Right atrium auricular region (tissue), 2 donors: ENCODE data around the gene PEPD. TPM values are rescaled to one million over a fixed set of nuclear protein-coding genes. Genes with fewer than 3 reads are reported as not detected.

ENCODE experiments used
- DNase-seq: peaks from one replicate; pipeline ENCODE4 v3.0.0-alpha.2; 2019; ENCODE audit warnings: low spot score
- H3K27ac ChIP-seq, 2 donors: fragments of 200-600 bp; sonication (generic); 1 replicate in 1 of 2; 2 replicates in 1 of 2; pipeline ENCODE4 v1.5.1; 2016 to 2019
- H3K27me3 ChIP-seq, 2 donors: fragments of 200-600 bp; sonication (generic); one replicate each; pipeline versions ENCODE4 v1.5.1 to v1.6.0; 2017 to 2019
- H3K36me3 ChIP-seq: fragments of 200-600 bp; sonication (generic); one replicate; pipeline ENCODE4 v1.5.1; 2016
- H3K4me1 ChIP-seq, 2 donors: fragments of 200-600 bp; sonication (generic); one replicate each; pipeline versions ENCODE4 v1.5.1 to v1.6.0; 2017 to 2019
- H3K4me3 ChIP-seq, 2 donors: fragments of 200-600 bp; sonication (generic); 1 replicate in 1 of 2; 2 replicates in 1 of 2; pipeline ENCODE4 v1.5.1; 2017 to 2019; ENCODE audit warnings: mild to moderate bottlenecking in 1 of 2, moderate library complexity in 1 of 2
- H3K9me3 ChIP-seq, 2 donors: fragments of 200-600 bp; sonication (generic); one replicate each; pipeline ENCODE4 v1.5.1; 2019
- total RNA-seq, 2 donors: library from RNA; depleted of rRNA; stranded (reverse); fragments of >200 nt; gene quantifications; one replicate each; pipeline ENCODE4 v1.1.0, GENCODE V29; 2016
- TF ChIP-seq, protein P1 (sequence below), 2 donors: fragments of 200-600 bp; sonication (generic); IDR thresholded peaks; one replicate each; pipeline ENCODE4 v1.5.1; 2019; ENCODE audit warnings: antibody characterized with exemption in 2 of 2

The PEPD gene
- total RNA-seq, 2 donors from 2014 or later = 27.1 to 38.9 TPM

DNA sequence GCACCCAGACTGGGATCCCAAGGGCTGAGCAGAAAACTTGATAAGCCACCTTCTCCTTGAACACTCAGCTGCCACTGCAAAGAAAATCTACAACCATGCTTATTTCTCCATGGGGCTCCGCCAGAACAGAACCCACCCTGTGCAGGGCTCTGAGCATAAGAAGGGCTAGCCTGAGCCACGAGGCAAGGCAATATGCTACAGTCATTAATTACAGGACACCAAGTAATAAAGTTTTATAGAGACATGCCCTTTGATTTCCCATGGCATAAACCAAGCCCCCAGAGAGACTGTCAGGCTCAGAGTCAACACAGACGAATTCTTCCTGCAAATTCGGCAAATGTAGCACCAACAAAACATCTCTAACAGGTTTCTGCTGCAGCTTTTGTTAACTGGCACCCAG, 5.7 kb downstream of the PEPD start:
- H3K9me3 ChIP-seq = no peaks in the 10 kb centered on the region
- no peak overlapping the region for H3K4me3 ChIP-seq
- peaks cover 0 to 8% of the 10 kb centered on the region in 2 donors for H3K4me1 ChIP-seq
- TF ChIP-seq, protein P1, sequence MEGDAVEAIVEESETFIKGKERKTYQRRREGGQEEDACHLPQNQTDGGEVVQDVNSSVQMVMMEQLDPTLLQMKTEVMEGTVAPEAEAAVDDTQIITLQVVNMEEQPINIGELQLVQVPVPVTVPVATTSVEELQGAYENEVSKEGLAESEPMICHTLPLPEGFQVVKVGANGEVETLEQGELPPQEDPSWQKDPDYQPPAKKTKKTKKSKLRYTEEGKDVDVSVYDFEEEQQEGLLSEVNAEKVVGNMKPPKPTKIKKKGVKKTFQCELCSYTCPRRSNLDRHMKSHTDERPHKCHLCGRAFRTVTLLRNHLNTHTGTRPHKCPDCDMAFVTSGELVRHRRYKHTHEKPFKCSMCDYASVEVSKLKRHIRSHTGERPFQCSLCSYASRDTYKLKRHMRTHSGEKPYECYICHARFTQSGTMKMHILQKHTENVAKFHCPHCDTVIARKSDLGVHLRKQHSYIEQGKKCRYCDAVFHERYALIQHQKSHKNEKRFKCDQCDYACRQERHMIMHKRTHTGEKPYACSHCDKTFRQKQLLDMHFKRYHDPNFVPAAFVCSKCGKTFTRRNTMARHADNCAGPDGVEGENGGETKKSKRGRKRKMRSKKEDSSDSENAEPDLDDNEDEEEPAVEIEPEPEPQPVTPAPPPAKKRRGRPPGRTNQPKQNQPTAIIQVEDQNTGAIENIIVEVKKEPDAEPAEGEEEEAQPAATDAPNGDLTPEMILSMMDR (IDR thresholded peaks at IDR 0.05) = no peak
- no peak overlapping the region for H3K27ac ChIP-seq
- H3K27me3 ChIP-seq = no peaks in the 10 kb centered on the region
- peaks cover 7% of the 10 kb centered on the region for H3K36me3 ChIP-seq
- no peak for DNase-seq

DNA sequence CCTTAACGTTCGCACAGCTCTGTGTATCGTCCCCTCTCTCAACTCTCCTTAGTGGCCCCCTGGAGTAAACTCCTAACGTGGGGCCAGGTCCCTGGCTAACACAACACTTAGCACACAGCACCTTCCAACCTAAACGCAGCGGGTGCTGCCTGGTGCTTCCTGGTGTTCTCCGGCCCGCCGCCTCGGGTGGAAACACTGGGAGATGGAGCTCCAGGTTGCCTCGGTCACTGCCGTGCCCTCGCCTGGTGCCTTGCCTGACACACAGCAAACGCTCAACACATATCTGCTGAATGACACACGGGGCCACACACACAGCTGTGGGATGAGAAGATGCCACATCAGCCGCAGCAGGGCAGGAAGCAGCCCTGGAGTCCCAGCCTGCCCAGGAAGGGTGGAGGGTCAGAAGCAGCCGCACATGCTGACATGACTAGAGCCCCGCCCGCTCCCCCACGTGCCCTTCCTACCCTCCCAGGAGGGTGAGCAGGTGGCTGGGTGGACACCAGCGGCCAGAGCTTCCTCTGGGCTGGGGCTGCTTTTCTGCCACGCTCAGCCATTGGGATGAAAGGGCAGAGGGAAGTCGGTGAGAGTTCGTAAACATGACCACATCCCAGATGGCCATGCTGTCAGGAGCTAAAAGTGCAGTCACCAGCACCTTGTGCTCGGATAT, 6.6 kb downstream of the PEPD start:
- Histone ChIP-seq H3K4me3 (no peak overlapping the region), H3K4me1 (no peaks in the 10 kb centered on the region), H3K9me3 (no peaks in the 10 kb centered on the region), H3K27me3 (no peaks in the 10 kb centered on the region), H3K27ac (no peak overlapping the region), H3K36me3 (peaks cover 7% of the 10 kb centered on the region)
- DNase-seq = no peak
- TF ChIP-seq, protein P1 (IDR thresholded peaks at IDR 0.05) = no peak

DNA sequence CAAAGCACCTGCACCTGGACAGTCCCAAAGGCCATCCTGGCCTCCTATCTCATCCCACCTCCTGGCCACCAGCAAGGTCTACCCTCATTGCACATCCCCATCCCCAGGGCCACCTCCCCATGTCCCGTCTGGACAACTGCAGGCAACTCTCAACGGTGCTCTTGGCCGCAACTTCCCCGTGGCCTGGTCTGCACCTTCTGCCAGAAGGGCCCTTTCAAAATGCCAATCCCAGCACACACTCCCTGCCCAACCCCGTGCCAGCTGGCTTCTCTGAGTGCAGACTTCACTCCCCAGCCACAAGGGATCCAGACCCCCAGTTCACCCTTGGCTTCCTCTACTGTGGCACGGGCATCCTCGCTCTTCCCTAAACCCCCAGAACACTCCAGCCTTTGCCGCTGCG, 8.2 kb downstream of the PEPD start:
- H3K4me3 ChIP-seq = no peak overlapping the region
- no peak for DNase-seq
- H3K36me3 ChIP-seq = peaks cover 7% of the 10 kb centered on the region
- H3K4me1 ChIP-seq = no peaks in the 10 kb centered on the region
- H3K27me3 ChIP-seq = no peaks in the 10 kb centered on the region
- no peak overlapping the region for H3K27ac ChIP-seq
- H3K9me3 ChIP-seq = no peaks in the 10 kb centered on the region
- TF ChIP-seq, protein P1 (IDR thresholded peaks at IDR 0.05) = no peak

DNA sequence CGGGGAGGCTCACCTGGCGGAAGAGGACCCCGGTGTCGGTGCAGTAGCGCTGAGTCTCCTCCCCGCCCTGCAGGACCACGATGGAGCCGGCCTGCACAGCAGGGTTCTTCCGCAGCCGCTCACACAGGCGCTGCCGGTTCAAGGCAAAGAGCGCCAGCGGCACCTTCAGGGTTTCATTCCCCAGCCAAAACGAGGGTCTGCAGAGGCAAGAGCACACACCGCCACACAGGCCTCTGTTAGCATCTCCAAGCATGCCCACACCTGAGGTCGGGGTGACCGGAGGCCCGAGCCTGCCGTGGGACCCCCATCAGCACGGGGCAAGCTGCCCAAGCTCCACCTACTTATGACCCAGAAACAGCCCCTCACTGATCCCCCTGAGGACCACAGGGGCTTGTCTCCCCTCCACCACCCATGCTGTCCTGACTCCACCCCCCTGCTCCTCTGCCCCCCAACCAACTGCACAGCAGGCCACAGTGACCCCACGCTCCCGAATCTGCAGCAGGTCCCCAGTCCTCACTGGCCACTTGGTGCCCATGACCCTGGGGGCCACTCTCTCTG, 8.9 kb downstream of the PEPD start:
- DNase-seq = no peak
- TF ChIP-seq, protein P1 (IDR thresholded peaks at IDR 0.05) = no peak
- Histone ChIP-seq H3K27ac (no peak overlapping the region), H3K4me1 (peaks cover 0 to 4% of the 10 kb centered on the region in 2 donors), H3K4me3 (no peak overlapping the region), H3K36me3 (peaks cover 7% of the 10 kb centered on the region), H3K9me3 (no peaks in the 10 kb centered on the region), H3K27me3 (no peaks in the 10 kb centered on the region)

DNA sequence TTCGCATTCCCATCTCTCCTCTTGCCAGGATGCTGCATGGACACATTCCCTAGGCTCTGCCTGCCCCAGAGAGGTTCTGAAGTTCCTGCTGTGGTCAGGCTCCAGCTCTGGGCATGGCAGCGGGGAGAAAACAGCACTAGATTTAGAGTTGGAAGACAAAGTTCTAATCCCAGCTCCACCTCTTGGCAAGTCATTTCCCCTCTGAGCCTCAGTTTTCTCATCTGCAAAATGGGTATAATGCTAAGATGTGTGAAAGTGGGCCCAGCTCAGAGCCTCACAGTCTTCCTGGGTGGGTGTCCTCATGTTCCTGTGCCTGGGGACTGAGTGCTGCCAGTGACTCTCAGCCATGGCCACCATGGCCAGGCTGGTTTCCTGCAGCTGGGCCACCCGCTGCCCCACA, 9.6 kb downstream of the PEPD start:
- peaks cover 7% of the 10 kb centered on the region for H3K36me3 ChIP-seq
- no peaks in the 10 kb centered on the region for H3K27me3 ChIP-seq
- H3K4me1 ChIP-seq = peaks cover 0 to 5% of the 10 kb centered on the region in 2 donors
- H3K27ac ChIP-seq = no peak overlapping the region
- TF ChIP-seq, protein P1 (IDR thresholded peaks at IDR 0.05) = no peak
- DNase-seq = no peak
- no peak overlapping the region for H3K4me3 ChIP-seq
- no peaks in the 10 kb centered on the region for H3K9me3 ChIP-seq

DNA sequence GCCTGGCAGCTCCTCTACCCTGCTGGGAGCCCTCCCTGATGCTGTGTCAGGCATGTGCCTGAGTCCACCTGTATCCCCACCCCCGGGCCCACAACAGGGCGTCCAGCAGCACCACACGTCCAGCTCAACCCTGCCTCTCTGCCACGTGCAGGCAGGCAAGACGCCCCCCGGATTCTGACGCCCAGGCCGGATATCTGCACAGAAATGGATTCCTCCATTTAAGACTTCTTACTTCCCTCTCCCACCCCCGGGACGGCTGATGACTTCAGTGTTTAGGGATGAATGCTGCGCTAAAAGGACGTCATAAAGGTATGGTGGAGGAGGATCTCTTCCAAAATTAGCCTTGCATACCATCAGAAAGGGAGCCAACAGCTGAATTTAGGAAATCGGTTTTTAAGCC, 10.2 kb downstream of the PEPD start:
- Histone ChIP-seq H3K36me3 (peaks cover 7% of the 10 kb centered on the region), H3K27ac (no peak overlapping the region), H3K9me3 (no peaks in the 10 kb centered on the region), H3K27me3 (no peaks in the 10 kb centered on the region), H3K4me1 (peaks cover 0 to 5% of the 10 kb centered on the region in 2 donors), H3K4me3 (no peak overlapping the region)
- TF ChIP-seq, protein P1 (IDR thresholded peaks at IDR 0.05) = no peak
- no peak for DNase-seq
